HG02970 (cell line): Measurements from ENCODE around the gene CLECL1.

ENCODE experiments used
- ATAC-seq: cut with Tn5 transposase; IDR thresholded peaks from one replicate; pipeline ENCODE4 v1.9.1; 2021; ENCODE audit warnings: mild to moderate bottlenecking, moderate library complexity, moderate number of reproducible peaks; ENCODE audit not compliant: unreplicated experiment, low FRiP score

The CLECL1 gene

GRCh38 chr12:9732921-9733461 is at the start of gene CLECL1:
Gene CLECL1 (minus strand): TSS chr12:9733097.
- no peak for ATAC-seq

GRCh38 chr12:9781360-9781759 is 48.5 kb upstream of the CLECL1 start:
- ATAC-seq = no peak

GRCh38 chr12:9779209-9779608 is 46.3 kb upstream of the CLECL1 start:
- ATAC-seq = no peak

GRCh38 chr12:9776781-9777180 is 43.9 kb upstream of the CLECL1 start:
- no peak for ATAC-seq

- ATAC-seq = no peak
Measured at GRCh38 chr12:9773216-9773877, 40.5 kb upstream of the CLECL1 start.

- no peak for ATAC-seq
Measured at GRCh38 chr12:9763025-9763424, 30.1 kb upstream of the CLECL1 start.

- ATAC-seq = no peak
Measured at GRCh38 chr12:9762369-9762768, 29.5 kb upstream of the CLECL1 start.

GRCh38 chr12:9761419-9761781 is 28.5 kb upstream of the CLECL1 start:
- no peak for ATAC-seq

- no peak for ATAC-seq
Measured at GRCh38 chr12:9760699-9761418, 28.0 kb upstream of the CLECL1 start, which contains the start of gene CD69. Gene CD69 (minus strand): TSS chr12:9760901. CDS start chr12:9760820, 81 bp downstream.

- ATAC-seq = no peak
Measured at GRCh38 chr12:9760120-9760519, 27.2 kb upstream of the CLECL1 start.

GRCh38 chr12:9759694-9760093 is 26.8 kb upstream of the CLECL1 start:
- no peak for ATAC-seq

GRCh38 chr12:9758119-9758518 is 25.2 kb upstream of the CLECL1 start:
- no peak for ATAC-seq

- no peak for ATAC-seq
Measured at GRCh38 chr12:9757433-9758025, 24.6 kb upstream of the CLECL1 start.

GRCh38 chr12:9756706-9757105 is 23.8 kb upstream of the CLECL1 start:
- no peak for ATAC-seq

GRCh38 chr12:9756170-9756569 is 23.3 kb upstream of the CLECL1 start:
- ATAC-seq = no peak

GRCh38 chr12:9755567-9755966 is 22.7 kb upstream of the CLECL1 start:
- no peak for ATAC-seq

GRCh38 chr12:9755035-9755434 is 22.1 kb upstream of the CLECL1 start:
- no peak for ATAC-seq

- ATAC-seq = no peak
Measured at GRCh38 chr12:9754099-9754927, 21.4 kb upstream of the CLECL1 start.

- no peak for ATAC-seq
Measured at GRCh38 chr12:9753498-9753897, 20.6 kb upstream of the CLECL1 start.

GRCh38 chr12:9753073-9753472 is 20.2 kb upstream of the CLECL1 start:
- ATAC-seq = no peak
